Neutrophil (primary cell): ENCODE data around the gene DNAJB8.

Experiments used
- H3K27ac ChIP-seq: fragments of 200-600 bp; sonication (generic); 2 replicates; pipeline ENCODE4 v1.5.1; 2016; ENCODE audit warnings: mild to moderate bottlenecking, moderate library complexity
- H3K27me3 ChIP-seq: fragments of 200-600 bp; sonication (generic); 2 replicates; pipeline ENCODE4 v1.6.0; 2016; ENCODE audit warnings: mild to moderate bottlenecking
- H3K36me3 ChIP-seq: fragments of 200-600 bp; sonication (generic); 2 replicates; pipeline ENCODE4 v1.5.1; 2017
- H3K4me1 ChIP-seq, 2 experiments: fragments of 200-600 bp in 1 of 2; sonication (generic) in 1 of 2; 1 replicate in 1 of 2; 2 replicates in 1 of 2; pipeline versions ENCODE4 v1.5.1 to v1.6.1; 2013 to 2016; ENCODE audit warnings: low read depth in 1 of 2, low read length in 1 of 2, mild to moderate bottlenecking in 1 of 2, moderate library complexity in 1 of 2; ENCODE audit not compliant: control insufficient read depth in 1 of 2, insufficient read depth in 1 of 2
- H3K4me3 ChIP-seq, 2 experiments: fragments of 200-600 bp in 1 of 2; sonication (generic) in 1 of 2; 1 replicate in 1 of 2; 2 replicates in 1 of 2; pipeline ENCODE4 v1.5.1; 2013 to 2016; ENCODE audit warnings: low read depth in 1 of 2, low read length in 1 of 2, mild to moderate bottlenecking in 1 of 2, moderate library complexity in 1 of 2
- H3K9me3 ChIP-seq: fragments of 200-600 bp; sonication (generic); 2 replicates; pipeline ENCODE4 v1.5.1; 2016
- CTCF ChIP-seq: fragments of 200-600 bp; sonication (generic); IDR thresholded peaks from 2 replicates; pipeline ENCODE4 v1.5.1; 2016; ENCODE audit warnings: antibody characterized with exemption

The DNAJB8 gene

GRCh38 chr3:128501431-128501830 lies 34.7 kb upstream of the DNAJB8 start:
- Histone ChIP-seq H3K36me3 (no peaks in the 10 kb centered on the region), H3K4me1 (peaks cover 4 to 5% of the 10 kb centered on the region in 2 experiments), H3K4me3 (no peak overlapping the region), H3K9me3 (no peaks in the 10 kb centered on the region), H3K27me3 (peaks cover 42% of the 10 kb centered on the region), H3K27ac (no peak overlapping the region)
- TF ChIP-seq CTCF: no peak

GRCh38 chr3:128500556-128500955 lies 33.9 kb upstream of the DNAJB8 start:
- TF ChIP-seq CTCF: no peak
- no peaks in the 10 kb centered on the region for H3K9me3 ChIP-seq
- peaks cover 51% of the 10 kb centered on the region for H3K27me3 ChIP-seq
- H3K27ac ChIP-seq: no peak overlapping the region
- no peak overlapping the region for H3K4me3 ChIP-seq
- peaks cover 4 to 5% of the 10 kb centered on the region in 2 experiments for H3K4me1 ChIP-seq
- H3K36me3 ChIP-seq: no peaks in the 10 kb centered on the region

- no peak for TF ChIP-seq CTCF
- Histone ChIP-seq H3K4me1 (peaks cover 4 to 5% of the 10 kb centered on the region in 2 experiments), H3K4me3 (no peak overlapping the region), H3K9me3 (no peaks in the 10 kb centered on the region), H3K27me3 (peaks cover 58% of the 10 kb centered on the region), H3K36me3 (no peaks in the 10 kb centered on the region), H3K27ac (no peak overlapping the region)
These were observed 33.1 kb upstream of the DNAJB8 start for GRCh38 chr3:128499724-128500275.

- Histone ChIP-seq H3K27ac (no peak overlapping the region), H3K4me3 (no peak overlapping the region), H3K27me3 (peaks cover 66% of the 10 kb centered on the region), H3K9me3 (no peaks in the 10 kb centered on the region), H3K36me3 (no peaks in the 10 kb centered on the region), H3K4me1 (peaks cover 4 to 5% of the 10 kb centered on the region in 2 experiments)
- no peak for TF ChIP-seq CTCF
These were observed 32.3 kb upstream of the DNAJB8 start for GRCh38 chr3:128498901-128499530.

- Histone ChIP-seq H3K36me3 (no peaks in the 10 kb centered on the region), H3K27ac (no peak overlapping the region), H3K4me3 (no peak overlapping the region), H3K4me1 (peaks cover 4 to 9% of the 10 kb centered on the region in 2 experiments), H3K27me3 (peaks cover 75% of the 10 kb centered on the region), H3K9me3 (no peaks in the 10 kb centered on the region)
- TF ChIP-seq CTCF: no peak
These were observed 31.5 kb upstream of the DNAJB8 start for GRCh38 chr3:128498127-128498626.
